Vagina (tissue), 2 donors: ENCODE measurements around the gene TUBB4A.

ENCODE experiments used
- POLR2A ChIP-seq, 2 donors: fragments of 450-650 bp; IDR thresholded peaks; one replicate each; pipeline ENCODE4 v1.6.1; 2017; ENCODE audit warnings: antibody characterized with exemption in 2 of 2, mild to moderate bottlenecking in 2 of 2, moderate library complexity in 2 of 2
- POLR2AphosphoS5 ChIP-seq, 2 donors: sonication (generic); formaldehyde crosslinking; IDR thresholded peaks; one replicate each; pipeline ENCODE4 v1.9.0; 2017; ENCODE audit warnings: antibody characterized with exemption in 2 of 2, mild to moderate bottlenecking in 2 of 2, low read depth in 1 of 2; ENCODE audit not compliant: insufficient read depth in 1 of 2
- TF ChIP-seq, protein P1 (sequence below), 3 experiments: fragments of 450-650 bp in 2 of 3; fragments of 200-600 bp in 1 of 3; sonication (generic) in 1 of 3; IDR thresholded peaks; one replicate each; pipeline ENCODE4 v1.5.1; 2017 to 2019; ENCODE audit warnings: antibody characterized with exemption in 3 of 3, mild to moderate bottlenecking in 2 of 3, moderate library complexity in 2 of 3

- TF ChIP-seq, protein P1, sequence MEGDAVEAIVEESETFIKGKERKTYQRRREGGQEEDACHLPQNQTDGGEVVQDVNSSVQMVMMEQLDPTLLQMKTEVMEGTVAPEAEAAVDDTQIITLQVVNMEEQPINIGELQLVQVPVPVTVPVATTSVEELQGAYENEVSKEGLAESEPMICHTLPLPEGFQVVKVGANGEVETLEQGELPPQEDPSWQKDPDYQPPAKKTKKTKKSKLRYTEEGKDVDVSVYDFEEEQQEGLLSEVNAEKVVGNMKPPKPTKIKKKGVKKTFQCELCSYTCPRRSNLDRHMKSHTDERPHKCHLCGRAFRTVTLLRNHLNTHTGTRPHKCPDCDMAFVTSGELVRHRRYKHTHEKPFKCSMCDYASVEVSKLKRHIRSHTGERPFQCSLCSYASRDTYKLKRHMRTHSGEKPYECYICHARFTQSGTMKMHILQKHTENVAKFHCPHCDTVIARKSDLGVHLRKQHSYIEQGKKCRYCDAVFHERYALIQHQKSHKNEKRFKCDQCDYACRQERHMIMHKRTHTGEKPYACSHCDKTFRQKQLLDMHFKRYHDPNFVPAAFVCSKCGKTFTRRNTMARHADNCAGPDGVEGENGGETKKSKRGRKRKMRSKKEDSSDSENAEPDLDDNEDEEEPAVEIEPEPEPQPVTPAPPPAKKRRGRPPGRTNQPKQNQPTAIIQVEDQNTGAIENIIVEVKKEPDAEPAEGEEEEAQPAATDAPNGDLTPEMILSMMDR (IDR thresholded peaks at IDR 0.05) = no peak
- TF ChIP-seq POLR2A (IDR thresholded peaks at IDR 0.05) (no peak), POLR2AphosphoS5 (IDR thresholded peaks at IDR 0.05; ENCODE audit: insufficient read depth in 1 of 2, low read depth in 1 of 2) (no peak)
Measured at GRCh38 chr19:6534451-6535093, 32.5 kb upstream of the TUBB4A start.
